ENCODE results near the gene THAP4.
A peak's percentile ranks its signal among the peaks of the same experiment; 100 is the strongest.

The THAP4 gene

GRCh38 chr2:241637795-241638660 is 1.1 kb upstream of the THAP4 start:
- DNase-seq, result peak; percentile 57

DNA sequence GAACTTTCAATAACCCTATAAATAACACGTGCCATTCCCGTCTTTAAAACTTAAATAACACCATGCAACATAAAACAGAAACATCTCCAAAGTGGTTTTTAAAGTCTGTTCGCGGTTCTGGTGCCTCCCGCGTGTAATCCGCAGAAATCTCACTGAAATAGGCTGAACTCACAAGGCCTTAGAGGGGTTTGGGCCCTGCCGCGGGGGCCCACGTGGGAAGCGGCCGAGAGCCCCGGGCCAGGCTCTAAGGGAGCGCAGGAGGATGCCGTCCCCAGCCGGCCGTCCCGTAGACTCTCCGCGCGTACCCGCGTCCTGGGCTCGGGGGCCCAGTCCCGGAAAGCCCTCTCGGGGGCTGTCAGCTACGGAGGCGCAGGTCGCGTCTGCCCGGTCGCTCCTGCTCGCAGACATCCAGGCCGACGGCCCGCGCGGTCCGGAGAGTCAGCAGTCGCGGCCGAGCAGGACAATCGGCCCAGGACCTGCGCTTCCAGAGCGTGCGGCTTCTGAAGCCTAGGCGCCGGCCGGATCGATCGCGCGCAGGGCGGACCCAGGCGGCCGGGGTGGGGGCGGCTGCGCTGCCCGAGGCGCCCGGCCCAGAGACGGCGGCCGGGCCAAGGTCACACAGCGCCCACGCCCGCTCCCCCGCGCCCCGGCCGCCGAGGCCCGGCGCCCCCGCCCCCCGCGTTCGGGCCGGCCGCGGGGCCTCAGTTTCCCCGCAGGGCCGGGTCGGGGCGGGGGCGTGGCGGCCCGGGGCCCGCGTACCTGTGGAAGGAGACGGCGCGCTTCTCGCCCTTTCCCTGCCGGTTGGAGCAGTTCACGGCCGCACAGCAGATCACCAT is 558 bp downstream of the THAP4 start:
- DNase-seq, result peak; percentile 34

GRCh38 chr2:241635756-241636155 is 1.2 kb downstream of the THAP4 start:
- DNase-seq, result no peak

DNA sequence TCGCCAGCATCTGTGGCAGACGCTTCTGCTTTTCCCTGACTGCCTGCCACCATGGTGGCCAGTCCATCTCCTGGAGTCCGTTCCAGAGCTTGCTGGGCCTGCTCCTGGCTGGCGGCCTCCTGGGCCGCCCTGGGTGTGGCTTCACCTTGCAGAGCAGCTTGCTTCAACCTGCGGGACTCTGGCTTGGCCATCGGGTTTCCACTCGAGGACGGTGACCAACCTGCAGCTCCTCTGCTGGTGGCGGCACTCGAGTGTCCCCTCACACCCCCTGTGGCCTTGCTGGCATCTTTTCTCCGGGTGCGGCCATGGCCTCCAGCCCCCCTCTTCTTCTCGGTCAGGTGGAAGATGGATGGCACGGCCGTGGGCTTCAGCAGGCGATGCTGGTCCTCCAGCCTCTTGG is 3.4 kb downstream of the THAP4 start:
- DNase-seq, result no peak

- DNase-seq, result no peak
These were observed 4.3 kb downstream of the THAP4 start for GRCh38 chr2:241632478-241633325.

DNA sequence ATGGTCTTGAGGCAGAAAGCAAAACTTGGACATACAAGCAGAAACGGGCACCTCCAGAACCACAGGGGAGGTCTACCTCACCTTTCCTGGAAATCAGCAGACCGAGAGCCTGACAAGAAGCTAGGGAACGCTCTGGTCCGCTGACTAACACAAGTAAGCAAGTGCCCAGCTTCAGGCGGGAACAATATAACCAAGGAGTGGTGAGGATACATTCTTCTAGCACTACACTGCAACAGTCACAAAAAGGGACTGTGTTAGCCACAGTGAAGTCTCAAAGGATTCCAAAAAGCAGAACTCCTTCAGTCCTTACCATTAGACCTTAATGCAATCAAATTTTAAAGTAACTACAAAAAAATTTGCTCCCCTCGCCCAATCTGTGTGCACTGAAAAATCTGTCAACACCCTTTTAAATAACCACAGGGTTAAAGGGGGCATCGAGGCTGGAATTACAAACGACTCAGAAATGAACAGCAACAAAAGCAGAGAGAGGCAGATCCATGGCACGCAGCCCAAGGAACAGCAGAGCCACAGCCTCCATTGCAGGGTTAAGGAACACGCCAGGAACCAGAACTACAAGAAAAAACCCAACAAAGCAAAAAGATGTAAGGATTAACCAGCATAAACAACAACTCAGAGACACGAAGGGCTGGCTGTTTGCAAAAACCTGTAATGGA is 7.1 kb downstream of the THAP4 start:
- DNase-seq, result no peak

DNA sequence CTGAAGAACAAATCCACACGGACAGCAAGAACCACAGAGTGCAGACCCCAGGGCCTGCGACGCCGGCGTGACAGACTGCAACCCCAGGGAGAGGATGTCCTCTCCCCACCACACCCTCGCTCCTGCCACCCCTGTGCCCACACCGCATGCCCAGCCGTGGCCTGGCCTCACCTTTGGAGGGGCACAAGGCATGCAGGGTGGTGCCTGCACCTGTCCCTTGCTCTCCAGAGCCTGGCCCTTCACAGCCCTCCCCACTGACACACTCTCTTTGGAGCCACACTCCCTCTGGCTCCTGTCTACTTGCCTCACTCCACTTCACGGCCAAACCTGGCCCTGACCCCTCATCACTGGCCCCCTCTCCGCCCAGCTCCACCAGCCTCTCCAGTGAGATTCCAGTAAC is 9.3 kb downstream of the THAP4 start:
- DNase-seq, result no peak

DNA sequence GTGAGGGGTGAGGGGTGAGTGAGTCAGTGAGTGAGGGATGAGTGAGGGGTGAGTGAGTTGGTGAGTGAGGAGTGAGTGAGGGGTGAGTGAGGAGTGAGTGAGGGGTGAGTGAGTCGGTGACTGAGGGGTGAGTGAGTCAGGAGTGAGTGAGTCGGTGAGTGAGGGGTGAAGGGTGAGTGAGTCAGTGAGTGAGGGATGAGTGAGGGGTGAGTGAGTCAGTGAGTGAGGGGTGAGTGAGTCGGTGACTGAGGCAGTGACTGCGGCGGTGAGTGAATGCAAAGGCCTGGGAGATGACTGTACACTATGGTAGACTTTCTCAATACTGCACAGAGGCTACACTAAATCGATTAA is 16.6 kb downstream of the THAP4 start:
- no peak for DNase-seq

- no peak for DNase-seq
These were observed 17.1 kb downstream of the THAP4 start for GRCh38 chr2:241619597-241620418.

DNA sequence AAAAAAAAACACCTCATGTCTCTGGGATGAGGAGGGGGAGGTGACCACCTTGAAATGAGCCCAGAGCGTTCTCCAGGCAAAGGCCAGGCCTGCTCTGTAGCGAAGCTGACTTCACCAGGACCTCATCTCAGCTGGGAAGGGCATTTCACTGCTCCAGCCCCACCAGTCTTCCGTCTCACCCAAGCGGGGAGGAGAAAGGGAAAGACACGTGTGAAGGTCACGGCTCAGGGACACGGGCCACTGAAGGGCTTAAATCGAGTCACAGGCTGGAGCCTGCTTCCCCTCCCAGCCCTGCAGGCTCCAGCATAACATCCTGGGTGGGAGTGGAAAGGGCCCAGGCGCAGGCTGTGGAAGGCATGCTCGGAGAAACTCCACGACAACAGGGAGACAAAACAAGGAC is 18.1 kb downstream of the THAP4 start:
- DNase-seq, result no peak

DNA sequence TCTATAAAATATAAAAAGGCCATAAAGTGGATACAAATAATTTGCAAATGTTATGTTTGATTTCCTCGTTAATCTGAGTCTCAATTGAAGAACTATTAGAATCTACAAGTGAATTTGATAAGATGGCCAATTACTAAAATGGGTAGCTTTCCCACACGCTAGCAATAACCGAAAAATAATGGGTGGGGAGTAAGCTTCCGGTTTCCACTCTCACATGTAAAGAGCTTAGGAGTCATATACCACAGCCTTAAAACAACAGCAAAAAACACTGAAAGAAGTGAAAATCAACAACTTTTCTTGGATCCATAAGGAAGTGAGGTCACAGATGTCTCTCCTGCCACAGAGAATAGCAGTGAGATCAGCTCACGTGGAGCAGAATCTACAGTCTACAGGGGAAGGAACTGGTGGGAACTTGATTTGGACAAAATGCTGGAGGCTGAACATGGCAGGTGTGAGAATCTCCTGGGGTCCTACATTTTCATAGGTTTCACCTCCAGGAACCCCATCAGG is 18.6 kb downstream of the THAP4 start:
- no peak for DNase-seq

GRCh38 chr2:241617431-241618154 is 19.4 kb downstream of the THAP4 start:
- peak; percentile 72 for DNase-seq

DNA sequence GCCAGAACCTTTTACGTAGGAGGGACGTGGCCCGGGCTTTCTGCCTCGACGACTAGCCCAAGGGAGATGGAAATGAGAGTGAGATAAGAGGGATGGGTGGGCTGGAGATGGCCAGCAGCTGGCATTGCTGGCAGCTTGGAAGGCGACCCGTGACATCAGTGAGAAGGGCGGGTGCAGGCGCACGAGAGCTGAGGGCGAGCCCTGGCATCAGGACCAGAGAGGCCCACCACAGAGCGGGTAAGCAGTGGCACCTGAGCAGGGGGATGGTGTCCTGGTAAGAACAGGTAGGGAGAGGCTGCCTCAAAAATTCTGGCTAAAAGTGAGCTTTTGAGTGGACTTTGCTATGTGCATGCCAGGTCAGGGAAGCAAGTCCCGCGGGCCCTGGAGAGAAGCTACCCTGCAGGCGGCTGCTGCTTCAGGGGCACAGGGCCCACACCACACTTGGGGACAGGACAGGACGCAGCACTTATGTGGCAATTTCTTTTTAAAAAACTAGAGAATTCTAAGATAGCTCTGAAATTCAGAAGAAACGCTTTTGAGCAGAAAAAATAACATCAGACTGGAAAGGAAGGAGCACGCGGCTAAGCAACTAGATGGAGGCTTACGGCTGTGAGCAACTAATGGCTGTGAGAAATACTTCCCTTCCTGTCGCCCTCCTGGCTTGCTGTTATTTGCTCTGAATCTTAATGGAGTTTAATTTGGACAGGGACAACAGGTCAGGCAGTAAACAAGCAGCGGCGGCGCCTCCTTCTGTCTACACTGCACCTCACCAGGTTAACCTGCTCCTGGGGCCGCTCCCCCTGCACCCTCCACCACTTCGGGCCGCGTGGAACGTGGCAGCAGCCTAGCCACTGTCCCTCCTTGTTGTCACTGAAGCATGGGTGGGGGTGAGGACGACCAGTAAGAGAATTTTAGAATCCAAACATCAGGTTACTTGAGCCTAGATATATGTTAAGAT is 20.5 kb downstream of the THAP4 start:
- DNase-seq, result peak; percentile 67

- no peak for DNase-seq
These were observed 21.4 kb downstream of the THAP4 start for GRCh38 chr2:241615522-241616052.

DNA sequence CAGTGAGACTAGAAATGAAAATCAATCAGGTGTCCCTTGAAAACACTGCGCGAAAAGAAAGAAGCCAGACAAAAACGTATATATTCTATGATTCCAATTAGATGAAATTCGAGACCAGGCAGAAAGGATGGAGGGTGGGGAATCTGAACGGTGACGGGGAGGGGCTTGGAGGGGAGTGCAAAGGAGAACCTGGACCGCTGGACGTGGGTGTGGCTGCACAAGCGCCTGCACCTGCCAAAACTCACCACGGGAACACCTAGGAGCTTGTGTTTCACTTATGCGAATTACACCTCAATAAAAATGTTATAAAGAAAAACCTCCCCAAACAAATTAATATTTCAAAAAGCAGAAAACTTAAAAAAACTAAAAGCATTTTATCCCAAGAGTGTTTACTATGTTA is 21.9 kb downstream of the THAP4 start:
- peak; percentile 17 for DNase-seq

DNA sequence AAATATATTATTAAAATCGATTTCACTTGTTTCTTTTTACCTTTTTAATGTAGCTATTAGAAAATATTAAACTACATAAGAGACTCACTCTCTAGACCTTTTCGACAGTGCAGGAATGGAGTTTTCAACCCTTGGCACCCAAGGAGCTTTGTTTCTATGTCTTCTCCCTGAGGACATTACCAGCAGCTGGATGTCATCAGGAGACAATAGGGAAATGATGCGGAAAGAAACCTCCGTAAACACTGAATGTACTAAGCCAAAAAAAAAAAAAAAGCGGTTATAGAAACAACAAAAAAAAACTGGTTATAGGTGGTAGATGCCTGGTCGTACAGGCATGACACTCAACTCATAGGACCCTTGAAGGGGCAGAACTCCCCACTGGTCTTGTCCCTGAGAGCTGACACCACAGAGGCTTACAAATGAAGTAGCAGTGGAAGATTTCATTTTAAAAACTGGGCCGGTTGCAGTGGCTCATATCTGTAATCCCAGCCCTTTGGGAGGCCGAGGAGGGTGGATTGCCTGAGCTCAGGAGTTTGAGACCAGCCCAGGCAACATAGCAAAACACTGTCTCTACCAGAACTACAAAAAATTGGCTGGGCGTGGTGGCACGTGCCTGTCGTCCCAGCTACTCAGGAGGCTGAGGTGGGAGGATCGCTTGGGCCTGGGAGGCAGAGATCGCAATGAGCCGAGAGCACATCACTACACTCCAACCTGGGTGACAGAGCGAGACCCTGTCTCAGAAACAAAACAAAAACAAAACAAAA is 23.8 kb downstream of the THAP4 start:
- DNase-seq, result peak; percentile 68

- DNase-seq, result peak; percentile 57
These were observed 24.6 kb downstream of the THAP4 start for GRCh38 chr2:241612156-241613016.
